Activated CD8-positive, alpha-beta T cell treated with anti-CD3 and anti-CD28 coated beads for 36 hours (primary cell): ENCODE results near the gene SYDE2. TPM values are rescaled to one million over a fixed set of nuclear protein-coding genes. Genes with fewer than 3 reads are reported as not detected.
"Not testable (repeated sequence)": the region's sequence is repeated elsewhere in the genome, so short reads cannot be mapped to it uniquely, and the experiment has no call there.

ENCODE experiments used
- ATAC-seq: fragments of 200-7000 bp; cut with Tn5 transposase; one replicate; pipeline ENCODE4 v1.10.0; 2021; ENCODE audit warnings: mild to moderate bottlenecking, moderate library complexity
- CTCF ChIA-PET: fragments of 350-600 bp; sonication (Branson Sonifier 250); formaldehyde crosslinking; loops from one replicate; lab custom pipeline; 2021; ENCODE audit warnings: antibody characterized with exemption; lab: Charles Lee
- POLR2A ChIA-PET: fragments of 350-600 bp; sonication (Branson Sonifier 250); formaldehyde crosslinking; loops from one replicate; lab custom pipeline; 2021; ENCODE audit warnings: antibody characterized with exemption; lab: Charles Lee
- DNase-seq: peaks from one replicate; pipeline ENCODE4 v3.0.0-alpha.2; 2020
- H3K27ac Mint-ChIP-seq: one replicate; pipeline ENCODE4 v1.8.0; 2021; ENCODE audit warnings: mild to moderate bottlenecking, mixed read lengths
- H3K27me3 Mint-ChIP-seq: one replicate; pipeline ENCODE4 v1.8.0; 2021; ENCODE audit warnings: mixed read lengths
- H3K36me3 Mint-ChIP-seq: one replicate; pipeline ENCODE4 v1.8.0; 2021; ENCODE audit warnings: low read depth, mixed read lengths
- H3K4me1 Mint-ChIP-seq: one replicate; pipeline ENCODE4 v1.8.0; 2021; ENCODE audit warnings: low read depth, mixed read lengths
- H3K4me3 Mint-ChIP-seq: one replicate; pipeline ENCODE4 v1.8.0; 2021; ENCODE audit warnings: mild to moderate bottlenecking, moderate library complexity, mixed read lengths
- H3K9me3 Mint-ChIP-seq: one replicate; pipeline ENCODE4 v1.8.0; 2021; ENCODE audit warnings: mixed read lengths
- CTCF ChIP-seq: fragments of 200-600 bp; IDR thresholded peaks from one replicate; pipeline ENCODE4 v1.8.0; 2022; ENCODE audit warnings: antibody characterized with exemption, mild to moderate bottlenecking
- intact Hi-C: fragments of 100-400 bp; cut with micrococcal nuclease; formaldehyde crosslinking; loops from one replicate; pipeline ENCODE4 v1.10.0; 2022
- total RNA-seq, 2 experiments: library from RNA; stranded (reverse); gene quantifications; one replicate each; pipeline ENCODE4 v1.2.3, GENCODE V29; 2021

Gene SYDE2
- total RNA-seq, 2 experiments from 2014 or later, result 4.8 to 5.2 TPM

GRCh38 chr1:85188530-85188929 lies 12.3 kb downstream of the SYDE2 start:
- no peaks in the 10 kb centered on the region for H3K9me3 Mint-ChIP-seq
- H3K27ac Mint-ChIP-seq, result no peak overlapping the region
- peaks cover 17% of the 10 kb centered on the region for H3K36me3 Mint-ChIP-seq
- H3K4me3 Mint-ChIP-seq, result no peak overlapping the region
- H3K4me1 Mint-ChIP-seq, result peaks cover 2% of the 10 kb centered on the region
- no peaks in the 10 kb centered on the region for H3K27me3 Mint-ChIP-seq
- CTCF ChIA-PET, result no interaction called here
- POLR2A ChIA-PET, result no interaction called here
- DNase-seq (no peak), ATAC-seq (no peak)
- TF ChIP-seq CTCF, result no peak
- intact Hi-C loops, result no loop called here

GRCh38 chr1:85187021-85187420 lies 13.8 kb downstream of the SYDE2 start:
- H3K4me1 Mint-ChIP-seq, H3K27me3 Mint-ChIP-seq, POLR2A ChIA-PET, H3K4me3 Mint-ChIP-seq, H3K27ac Mint-ChIP-seq, intact Hi-C loops, DNase-seq, H3K9me3 Mint-ChIP-seq, CTCF ChIA-PET, ATAC-seq: not testable (repeated sequence)
- peaks cover 18% of the 10 kb centered on the region for H3K36me3 Mint-ChIP-seq

GRCh38 chr1:85184245-85184644 lies 16.6 kb downstream of the SYDE2 start:
- DNase-seq (no peak), ATAC-seq (no peak)
- Mint-ChIP-seq H3K27me3 (no peaks in the 10 kb centered on the region), H3K4me3 (no peak overlapping the region), H3K4me1 (peaks cover 10% of the 10 kb centered on the region), H3K27ac (no peak overlapping the region), H3K36me3 (peaks cover 13% of the 10 kb centered on the region), H3K9me3 (no peaks in the 10 kb centered on the region)
- CTCF ChIA-PET, result no interaction called here
- POLR2A ChIA-PET, result no interaction called here
- intact Hi-C loops, result no loop called here
- no peak for TF ChIP-seq CTCF

- CTCF ChIA-PET, result interaction anchor here (1.1 kb wide), 1 partner anchor 238 kb away, joined by 3 read pairs; no protein-coding TSS in a partner anchor
- Mint-ChIP-seq H3K27ac (no peak overlapping the region), H3K9me3 (no peaks in the 10 kb centered on the region), H3K27me3 (no peaks in the 10 kb centered on the region), H3K4me3 (no peak overlapping the region), H3K36me3 (peaks cover 5% of the 10 kb centered on the region), H3K4me1 (peaks cover 13% of the 10 kb centered on the region)
- ATAC-seq (no peak), DNase-seq (no peak)
- POLR2A ChIA-PET, result no interaction called here
- TF ChIP-seq CTCF, result no peak
- intact Hi-C loops, result no loop called here
Measured at GRCh38 chr1:85182700-85183099, 18.1 kb downstream of the SYDE2 start.

GRCh38 chr1:85180869-85181268 lies 19.9 kb downstream of the SYDE2 start:
- Mint-ChIP-seq H3K36me3 (peaks cover 17% of the 10 kb centered on the region), H3K4me3 (no peak overlapping the region), H3K27ac (no peak overlapping the region), H3K27me3 (no peaks in the 10 kb centered on the region), H3K4me1 (peaks cover 13% of the 10 kb centered on the region), H3K9me3 (no peaks in the 10 kb centered on the region)
- no peak for TF ChIP-seq CTCF
- intact Hi-C loops, result no loop called here
- POLR2A ChIA-PET, result no interaction called here
- DNase-seq (no peak), ATAC-seq (no peak)
- CTCF ChIA-PET, result interaction anchor here (1.1 to 1.5 kb wide), 2 partner anchors 71 to 75 kb away, joined by 3 to 4 read pairs; no protein-coding TSS in a partner anchor
